Measurements from ENCODE around the gene CCR3. TPM values are rescaled to one million over a fixed set of nuclear protein-coding genes. Genes with fewer than 3 reads are reported as not detected.

The CCR3 gene
- polyA plus RNA-seq, 3 donors from 2014 or later = 0.39 TPM; not detected in 2

GRCh38 chr3:46266598-46266997 lies 24.3 kb downstream of the CCR3 start:
- Mint-ChIP-seq H3K36me3 (peaks cover 0 to 14% (median 0%) of the 10 kb centered on the region in 3 donors), H3K9me3 (no peaks in the 10 kb centered on the region), H3K27ac (peak overlapping the region in 2 of 6 donors; percentile 8 to 9), H3K4me1 (peaks cover 55 to 67% of the 10 kb centered on the region in 2 donors), H3K4me3 (no peak overlapping the region), H3K27me3 (ENCODE audit: low read depth in 3 of 3) (peaks cover 1 to 7% (median 2%) of the 10 kb centered on the region in 3 donors)
- DNase-seq = no peak

GRCh38 chr3:46269556-46269955 lies 27.3 kb downstream of the CCR3 start:
- Mint-ChIP-seq H3K36me3 (peaks cover 0 to 14% (median 0%) of the 10 kb centered on the region in 3 donors), H3K27me3 (ENCODE audit: low read depth in 3 of 3) (peaks cover 1 to 12% (median 2%) of the 10 kb centered on the region in 3 donors), H3K4me1 (peaks cover 47 to 57% of the 10 kb centered on the region in 2 donors), H3K4me3 (peak overlapping the region; percentile 62 to 80 (median 71)), H3K27ac (peak overlapping the region; percentile 41 to 92 (median 78)), H3K9me3 (no peaks in the 10 kb centered on the region)
- DNase-seq = peak; percentile 54 to 71 (median 59)

DNA sequence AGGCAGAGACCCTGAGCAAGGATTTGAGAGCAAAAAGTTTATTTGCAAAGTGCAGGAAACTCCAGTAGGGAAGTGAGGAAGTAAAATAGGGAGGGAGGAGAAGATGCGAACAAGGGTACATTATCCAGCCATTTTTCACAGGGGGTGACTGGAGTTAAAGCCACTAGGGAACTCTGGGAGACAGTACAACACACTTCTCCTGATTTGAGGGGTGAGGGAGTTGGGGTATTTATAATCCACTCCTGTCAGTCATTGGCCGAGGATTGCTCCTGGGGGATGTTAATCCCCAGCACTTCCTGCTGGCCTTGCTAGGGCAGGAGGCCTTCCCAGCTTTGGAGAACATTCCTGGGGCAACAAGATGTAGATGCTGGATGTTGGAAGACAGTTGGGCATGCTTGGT lies 28.2 kb downstream of the CCR3 start:
- DNase-seq = no peak
- Mint-ChIP-seq H3K27me3 (ENCODE audit: low read depth in 3 of 3) (peaks cover 1 to 12% (median 2%) of the 10 kb centered on the region in 3 donors), H3K4me3 (peak overlapping the region in 3 of 5 donors; percentile 22 to 34 (median 30)), H3K36me3 (peaks cover 0 to 11% (median 0%) of the 10 kb centered on the region in 3 donors), H3K27ac (peak overlapping the region in 5 of 6 donors; percentile 58 to 81 (median 75)), H3K9me3 (no peaks in the 10 kb centered on the region), H3K4me1 (peaks cover 47 to 57% of the 10 kb centered on the region in 2 donors)

DNA sequence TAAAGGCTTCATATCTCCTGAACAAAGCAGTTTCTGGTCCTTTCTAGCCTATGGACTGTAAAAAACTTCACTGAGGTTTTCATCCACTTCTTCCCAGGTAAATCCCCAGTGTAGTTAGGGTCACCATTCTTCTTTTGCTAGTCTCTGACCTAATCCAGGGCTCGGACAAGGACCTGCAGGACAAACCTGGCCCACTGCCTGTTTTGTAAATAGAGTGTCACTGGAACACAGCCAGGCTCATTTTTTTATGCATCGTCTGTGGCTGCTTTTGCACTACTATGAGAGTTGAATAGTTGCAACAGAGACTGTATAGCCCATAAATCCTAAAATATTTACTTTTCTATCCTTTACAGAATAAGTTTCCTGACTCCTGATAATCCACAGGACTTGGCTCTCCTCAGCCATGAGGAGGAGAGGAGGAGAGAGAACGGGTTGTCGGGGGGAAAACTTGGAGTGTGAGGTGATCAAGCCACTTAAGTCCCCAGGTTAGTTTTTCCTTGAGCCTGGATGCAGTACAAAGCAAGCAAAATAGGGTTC lies 29.0 kb downstream of the CCR3 start:
- Mint-ChIP-seq H3K4me3 (no peak overlapping the region), H3K4me1 (peaks cover 46 to 53% of the 10 kb centered on the region in 2 donors), H3K9me3 (no peaks in the 10 kb centered on the region), H3K27me3 (ENCODE audit: low read depth in 3 of 3) (peaks cover 1 to 12% (median 2%) of the 10 kb centered on the region in 3 donors), H3K36me3 (peaks cover 0 to 11% (median 0%) of the 10 kb centered on the region in 3 donors), H3K27ac (peak overlapping the region in 3 of 6 donors; percentile 54 to 76 (median 67))
- no peak for DNase-seq

DNA sequence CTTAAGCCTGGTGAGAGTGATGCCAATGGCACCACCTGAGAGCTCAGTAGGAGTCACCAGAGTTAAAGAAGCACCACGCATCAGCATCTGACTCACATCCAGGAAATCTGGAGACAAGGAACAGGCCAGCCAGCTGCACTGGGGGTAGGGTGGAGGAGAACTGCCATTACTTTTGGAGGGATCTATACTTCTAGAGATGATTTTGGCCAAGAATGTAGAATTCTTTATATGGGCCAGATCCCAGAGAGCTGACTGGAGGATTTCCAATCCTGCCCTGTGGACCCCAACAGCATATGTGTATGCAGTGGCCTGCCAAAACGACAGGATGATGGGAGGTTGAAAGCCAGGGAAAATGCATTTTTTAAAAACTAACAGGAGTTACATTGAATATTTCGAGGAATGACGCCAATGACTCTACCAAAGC lies 29.8 kb downstream of the CCR3 start:
- peaks cover 1 to 12% (median 2%) of the 10 kb centered on the region in 3 donors for H3K27me3 Mint-ChIP-seq (ENCODE audit: low read depth in 3 of 3)
- no peak overlapping the region for H3K4me3 Mint-ChIP-seq
- no peaks in the 10 kb centered on the region for H3K9me3 Mint-ChIP-seq
- DNase-seq = no peak
- H3K4me1 Mint-ChIP-seq = peaks cover 47 to 53% of the 10 kb centered on the region in 2 donors
- H3K27ac Mint-ChIP-seq = peak overlapping the region in 1 of 6 donors; percentile 71
- H3K36me3 Mint-ChIP-seq = peaks cover 0 to 11% (median 0%) of the 10 kb centered on the region in 3 donors

- Mint-ChIP-seq H3K4me1 (peaks cover 48 to 51% of the 10 kb centered on the region in 2 donors), H3K27me3 (ENCODE audit: low read depth in 3 of 3) (peaks cover 0 to 7% (median 3%) of the 10 kb centered on the region in 3 donors), H3K27ac (peak overlapping the region; percentile 31 to 84 (median 76)), H3K4me3 (peak overlapping the region; percentile 51 to 75 (median 53)), H3K9me3 (no peaks in the 10 kb centered on the region), H3K36me3 (peaks cover 0 to 10% (median 0%) of the 10 kb centered on the region in 3 donors)
- DNase-seq = peak; percentile 61 to 70 (median 66)
Observed at GRCh38 chr3:46276497-46277099, 34.3 kb downstream of the CCR3 start.

DNA sequence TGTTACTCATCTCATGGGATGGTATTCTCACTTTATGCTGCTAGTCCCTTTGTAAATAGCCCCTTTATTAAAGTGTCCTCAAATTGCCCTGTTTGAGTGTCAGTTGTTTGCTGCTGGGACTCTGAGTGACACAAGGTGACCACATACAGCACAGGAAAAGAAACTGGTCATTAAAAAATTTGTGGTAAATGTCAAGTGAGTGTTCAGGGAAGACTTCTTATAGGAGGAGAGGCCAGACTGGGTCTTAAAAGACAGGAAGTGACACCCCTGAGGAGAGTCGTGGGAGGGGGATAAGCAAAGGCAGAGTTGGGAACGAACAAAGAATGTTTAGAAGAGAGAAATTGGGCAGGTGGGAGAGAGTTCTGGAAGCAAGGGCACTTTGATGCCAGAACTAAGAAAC lies 35.2 kb downstream of the CCR3 start:
- Mint-ChIP-seq H3K4me1 (peaks cover 57 to 59% of the 10 kb centered on the region in 2 donors), H3K4me3 (peak overlapping the region; percentile 22 to 63 (median 48)), H3K36me3 (peaks cover 0 to 10% (median 0%) of the 10 kb centered on the region in 3 donors), H3K27ac (peak overlapping the region; percentile 64 to 84 (median 75)), H3K9me3 (no peaks in the 10 kb centered on the region), H3K27me3 (ENCODE audit: low read depth in 3 of 3) (peaks cover 0 to 3% (median 3%) of the 10 kb centered on the region in 3 donors)
- DNase-seq = peak in 1 of 3 donors; percentile 28

GRCh38 chr3:46278816-46279672 lies 36.8 kb downstream of the CCR3 start:
- H3K27ac Mint-ChIP-seq = peak overlapping the region; percentile 70 to 88 (median 81)
- H3K4me3 Mint-ChIP-seq = peak overlapping the region; percentile 44 to 82 (median 65)
- peaks cover 72 to 75% of the 10 kb centered on the region in 2 donors for H3K4me1 Mint-ChIP-seq
- no peak for DNase-seq
- no peaks in the 10 kb centered on the region for H3K9me3 Mint-ChIP-seq
- peaks cover 0 to 10% (median 0%) of the 10 kb centered on the region in 3 donors for H3K36me3 Mint-ChIP-seq
- H3K27me3 Mint-ChIP-seq (ENCODE audit: low read depth in 3 of 3) = peaks cover 0 to 3% (median 1%) of the 10 kb centered on the region in 3 donors

GRCh38 chr3:46280105-46280797 lies 38.0 kb downstream of the CCR3 start:
- Mint-ChIP-seq H3K4me3 (peak overlapping the region; percentile 44 to 82 (median 65)), H3K9me3 (no peaks in the 10 kb centered on the region), H3K36me3 (peaks cover 0 to 10% (median 0%) of the 10 kb centered on the region in 3 donors), H3K4me1 (peaks cover 84 to 87% of the 10 kb centered on the region in 2 donors), H3K27me3 (ENCODE audit: low read depth in 3 of 3) (peaks cover 0 to 3% (median 1%) of the 10 kb centered on the region in 3 donors), H3K27ac (peak overlapping the region; percentile 70 to 88 (median 81))
- peak; percentile 60 to 71 (median 60) for DNase-seq

- Mint-ChIP-seq H3K27me3 (ENCODE audit: low read depth in 3 of 3) (peaks cover 0 to 3% (median 1%) of the 10 kb centered on the region in 3 donors), H3K9me3 (no peaks in the 10 kb centered on the region), H3K27ac (peak overlapping the region in 3 of 6 donors; percentile 38 to 80 (median 48)), H3K4me3 (peak overlapping the region in 1 of 5 donors; percentile 28), H3K36me3 (peaks cover 0 to 10% (median 0%) of the 10 kb centered on the region in 3 donors), H3K4me1 (peaks cover 94 to 95% of the 10 kb centered on the region in 2 donors)
- DNase-seq = no peak
Observed at GRCh38 chr3:46281551-46281950, 39.3 kb downstream of the CCR3 start.

- peak overlapping the region in 5 of 6 donors; percentile 38 to 92 (median 80) for H3K27ac Mint-ChIP-seq
- H3K36me3 Mint-ChIP-seq = peaks cover 0 to 10% (median 0%) of the 10 kb centered on the region in 3 donors
- no peaks in the 10 kb centered on the region for H3K9me3 Mint-ChIP-seq
- DNase-seq = no peak
- H3K4me1 Mint-ChIP-seq = peaks cover 93 to 94% of the 10 kb centered on the region in 2 donors
- H3K4me3 Mint-ChIP-seq = peak overlapping the region in 3 of 5 donors; percentile 20 to 61 (median 28)
- H3K27me3 Mint-ChIP-seq (ENCODE audit: low read depth in 3 of 3) = peaks cover 0 to 3% (median 1%) of the 10 kb centered on the region in 3 donors
Observed at GRCh38 chr3:46282041-46282440, 39.8 kb downstream of the CCR3 start.

DNA sequence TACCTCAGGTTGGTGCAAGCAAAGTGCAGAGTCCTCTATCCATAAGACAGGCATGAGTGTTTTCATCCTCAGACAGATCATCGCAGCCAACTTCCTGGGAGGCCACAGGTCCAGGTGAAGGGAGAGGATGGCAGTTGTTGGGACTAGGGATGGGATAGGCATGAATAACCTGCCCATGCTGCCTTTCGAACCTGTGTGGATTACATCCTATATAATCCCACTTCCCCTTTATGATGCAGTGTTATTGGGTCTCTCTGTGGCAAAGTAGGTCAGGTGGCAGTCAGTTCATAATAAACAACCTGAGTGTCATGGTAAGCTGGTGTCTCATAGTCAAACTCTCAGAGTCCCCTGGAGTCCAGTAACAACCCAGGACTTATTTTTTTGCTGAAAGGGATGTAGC lies 40.4 kb downstream of the CCR3 start:
- peak overlapping the region; percentile 34 to 71 (median 61) for H3K4me3 Mint-ChIP-seq
- no peaks in the 10 kb centered on the region for H3K9me3 Mint-ChIP-seq
- DNase-seq = no peak
- peaks cover 0 to 5% (median 0%) of the 10 kb centered on the region in 3 donors for H3K36me3 Mint-ChIP-seq
- H3K4me1 Mint-ChIP-seq = peaks cover 90 to 94% of the 10 kb centered on the region in 2 donors
- peak overlapping the region; percentile 34 to 92 (median 82) for H3K27ac Mint-ChIP-seq
- H3K27me3 Mint-ChIP-seq (ENCODE audit: low read depth in 3 of 3) = peaks cover 0 to 3% (median 1%) of the 10 kb centered on the region in 3 donors
